Measurements from ENCODE around the gene F8A2. TPM values are rescaled to one million over a fixed set of nuclear protein-coding genes. Genes with fewer than 3 reads are reported as not detected.

The F8A2 gene
- total RNA-seq = not detected in 2 replicates

DNA sequence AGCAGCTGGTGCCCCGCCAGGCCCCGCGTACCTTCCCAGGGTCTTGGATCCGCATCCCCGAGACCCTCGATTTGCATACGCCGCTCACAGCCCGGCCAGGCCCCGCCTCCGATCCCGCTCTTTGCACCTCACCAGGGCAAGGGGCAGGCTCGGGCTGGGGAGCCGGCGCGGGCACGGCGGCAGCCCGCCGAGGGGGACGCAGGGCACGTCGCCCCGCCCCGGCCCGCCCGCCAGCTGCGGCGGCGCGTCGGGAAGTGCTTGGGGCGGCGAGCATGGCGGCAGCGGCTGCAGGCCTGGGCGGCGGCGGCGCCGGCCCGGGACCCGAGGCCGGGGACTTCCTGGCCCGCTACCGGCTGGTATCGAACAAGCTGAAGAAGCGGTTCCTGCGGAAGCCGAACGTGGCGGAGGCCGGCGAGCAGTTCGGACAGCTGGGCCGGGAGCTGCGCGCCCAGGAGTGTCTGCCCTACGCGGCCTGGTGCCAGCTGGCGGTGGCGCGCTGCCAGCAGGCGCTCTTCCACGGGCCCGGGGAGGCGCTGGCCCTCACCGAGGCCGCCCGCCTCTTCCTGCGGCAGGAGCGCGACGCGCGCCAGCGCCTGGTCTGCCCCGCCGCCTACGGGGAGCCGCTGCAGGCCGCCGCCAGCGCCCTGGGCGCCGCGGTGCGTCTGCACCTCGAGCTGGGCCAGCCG, at the start of gene F8A2:
Gene F8A2 (plus strand): TSS at position 253 of the 686 bp plus-strand sequence. CDS start 20 bp downstream, at position 273.

DNA sequence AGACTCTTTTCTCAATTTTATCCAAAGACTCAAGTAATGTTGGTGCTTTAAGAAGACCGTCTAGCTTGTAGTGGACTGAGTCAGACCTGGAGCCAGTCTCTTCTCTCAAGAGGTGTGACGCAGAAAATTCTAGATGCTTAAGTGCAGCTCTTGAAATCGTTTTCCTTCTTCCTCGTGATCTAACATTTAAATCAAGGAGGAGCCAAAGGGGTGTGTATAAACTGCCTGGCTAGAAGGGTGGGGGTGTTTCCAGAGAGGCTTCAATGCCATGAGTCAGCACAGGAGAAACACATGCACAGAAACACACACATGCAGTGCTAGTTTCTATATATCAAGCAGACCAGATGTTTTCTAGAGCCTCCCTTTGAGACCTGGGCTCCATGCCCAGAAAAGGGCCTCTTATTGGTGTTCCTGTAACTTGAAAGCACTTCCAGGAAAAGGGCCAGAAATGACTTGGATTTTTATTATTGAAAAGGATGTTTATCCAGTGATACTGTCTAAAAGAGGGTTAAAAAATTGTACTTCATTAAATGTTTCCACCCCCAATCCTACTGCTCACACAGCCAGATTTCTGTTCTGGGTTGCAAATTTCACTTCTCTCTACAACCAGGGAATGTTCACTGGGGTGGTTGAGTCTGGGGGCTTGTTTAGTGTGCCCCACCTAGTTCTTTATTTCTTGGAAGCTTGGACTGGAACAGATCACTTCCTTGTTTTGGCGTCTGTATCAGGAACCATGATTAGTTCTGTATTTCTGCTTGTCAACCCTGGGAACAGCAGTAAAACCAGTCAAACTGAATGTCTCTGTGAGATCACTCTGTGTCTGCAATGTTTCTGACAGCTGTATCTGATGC, 47.2 kb upstream of the F8A2 start, which contains the start of gene CLIC2:
Gene CLIC2 (minus strand): TSS at position 129 of the 851 bp plus-strand sequence. CDS start 187 bp downstream, outside the sequence.

Small RNA genes within 50 kb of the gene (small RNA-seq; reads per million reads assigned to genes)
- gene MIR1184-2 = not detected

Other genes starting within 250 kb of the F8A2 start
- gene VBP1, start 165.6 kb upstream of the F8A2 start, total RNA-seq = 38.8 and 46.3 TPM in 2 replicates
- gene RAB39B, start 117.6 kb upstream of the F8A2 start, total RNA-seq = 0.65 and 0.85 TPM in 2 replicates
- gene CLIC2, start 47.5 kb upstream of the F8A2 start, total RNA-seq = 5.1 and 7.8 TPM in 2 replicates
- 2.2 and 3.7 TPM in 2 replicates for gene F8A3, start 76.5 kb downstream of the F8A2 start, total RNA-seq
- gene SPRY3, start 230.5 kb downstream of the F8A2 start, total RNA-seq = 0.73 and 0.81 TPM in 2 replicates
- gene TMLHE, start 230.9 kb downstream of the F8A2 start, total RNA-seq = 22.1 and 23.3 TPM in 2 replicates